Airway epithelial cell (primary cell): ENCODE results near the gene ST13. TPM values are rescaled to one million over a fixed set of nuclear protein-coding genes. Genes with fewer than 3 reads are reported as not detected.

Experiments used
- total RNA-seq: library from RNA; depleted of rRNA; stranded (reverse); fragments of >200 nt; gene quantifications from 2 replicates; pipeline ENCODE4 v1.2.3, GENCODE V29; 2015

Gene ST13
- total RNA-seq: 118 and 130 TPM in 2 replicates

GRCh38 chr22:40856513-40857308, at the start of gene ST13, which contains the start of gene XPNPEP3:
Gene ST13, minus strand, starts transcription at chr22:40856639. Its CDS starts 99 bp downstream, at chr22:40856540.
Gene XPNPEP3, plus strand, starts transcription at chr22:40857148. Its CDS starts 34 bp downstream, at chr22:40857182.

DNA sequence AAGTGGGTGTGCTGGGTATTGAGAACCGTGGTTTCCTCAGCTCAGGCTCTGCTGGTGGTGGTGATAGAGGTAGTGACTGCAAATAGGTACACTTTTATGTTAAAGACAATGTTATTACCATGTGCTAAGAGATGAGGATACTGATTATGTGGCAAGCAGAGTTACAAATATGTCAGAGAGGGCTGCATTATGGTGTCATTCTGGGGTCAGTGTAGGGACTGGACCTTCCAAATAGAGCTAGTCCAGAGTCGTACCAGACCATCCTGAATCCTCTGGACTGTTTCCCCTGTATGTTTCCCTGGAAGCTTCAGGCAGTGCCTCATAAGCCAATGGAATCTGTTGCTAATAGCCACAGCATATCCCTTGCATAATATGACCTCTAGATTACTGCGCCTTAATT, 5.6 kb upstream of the ST13 start, which contains the start of gene DNAJB7:
DNAJB7 (minus strand) TSS at position 101 of the 400 bp plus-strand sequence. CDS start 119 bp downstream, outside the sequence.

DNA sequence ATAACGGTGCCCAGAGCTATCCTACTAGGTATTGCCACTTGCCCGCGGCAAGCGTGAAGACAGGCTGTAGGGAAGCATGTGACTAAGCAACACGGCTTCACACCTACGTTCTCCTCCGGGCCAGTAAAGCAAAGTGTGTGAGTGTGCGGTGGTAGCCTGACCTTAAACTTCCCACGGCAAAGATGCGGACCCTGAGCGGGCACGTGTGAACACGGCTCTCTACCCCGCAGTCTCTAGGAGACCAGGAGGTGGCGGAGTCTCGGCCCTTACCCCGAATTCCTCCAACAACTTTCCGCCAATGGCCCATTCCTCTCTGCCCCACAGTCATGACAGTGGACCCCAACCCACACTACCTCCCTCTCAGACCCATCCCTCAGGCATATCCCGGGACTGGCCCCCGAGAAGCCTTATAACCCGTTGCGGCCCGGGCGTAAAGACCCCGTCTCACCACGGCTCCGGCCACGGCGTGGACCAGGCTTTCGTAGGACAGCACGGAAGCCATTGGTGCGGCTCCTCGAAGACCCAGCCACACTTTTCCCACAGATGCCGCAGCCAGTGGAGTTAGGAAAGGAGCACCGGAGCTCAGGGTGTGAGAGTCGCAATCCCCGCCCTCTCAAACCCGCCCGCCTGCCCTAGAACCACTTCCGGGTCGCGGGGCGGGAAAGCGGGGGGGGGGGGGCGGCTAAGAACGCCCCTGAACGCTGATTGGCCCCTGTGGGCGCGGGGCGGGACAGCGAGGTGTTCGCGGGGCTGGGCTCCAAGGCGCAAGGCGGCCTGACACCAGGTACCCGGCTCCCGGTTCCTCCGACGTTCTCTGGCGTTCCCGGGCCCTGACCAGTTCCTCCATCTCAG, 37.5 kb downstream of the ST13 start, which contains the start of gene SLC25A17:
SLC25A17 (minus strand) TSS at position 600 of the 852 bp plus-strand sequence; CDS start at position 502, 98 bp downstream.

Other genes with a start within 250 kb of the ST13 start
- 47.1 and 51.3 TPM in 2 replicates for gene MRTFA, start 219.9 kb downstream of the ST13 start, total RNA-seq
- 0.07 TPM in 1 of 2 replicates, not detected in the other for gene MCHR1, start 177.2 kb downstream of the ST13 start, total RNA-seq
- gene SLC25A17, start 37.3 kb downstream of the ST13 start, total RNA-seq: 12.4 and 20.1 TPM in 2 replicates
- 7.2 and 11.4 TPM in 2 replicates for gene XPNPEP3, start 509 bp upstream of the ST13 start, total RNA-seq
- gene DNAJB7, start 5.5 kb upstream of the ST13 start, total RNA-seq: not detected in 2 replicates
- 67.3 and 71.2 TPM in 2 replicates for gene RBX1, start 94.7 kb upstream of the ST13 start, total RNA-seq
- gene EP300, start 236.0 kb upstream of the ST13 start, total RNA-seq: 12.6 and 25.5 TPM in 2 replicates